ENCODE data around the gene CCNJL. TPM values are rescaled to one million over a fixed set of nuclear protein-coding genes. Genes with fewer than 3 reads are reported as not detected.
A peak's percentile ranks its signal among the peaks of the same experiment; 100 is the strongest.
"Not testable (repeated sequence)": the region's sequence is repeated elsewhere in the genome, so short reads cannot be mapped to it uniquely, and the experiment has no call there.

CCNJL gene
- polyA plus RNA-seq, 2 of the 4 experiments (the other 2 are of a cell fraction) = 7.4 to 16.2 TPM

DNA sequence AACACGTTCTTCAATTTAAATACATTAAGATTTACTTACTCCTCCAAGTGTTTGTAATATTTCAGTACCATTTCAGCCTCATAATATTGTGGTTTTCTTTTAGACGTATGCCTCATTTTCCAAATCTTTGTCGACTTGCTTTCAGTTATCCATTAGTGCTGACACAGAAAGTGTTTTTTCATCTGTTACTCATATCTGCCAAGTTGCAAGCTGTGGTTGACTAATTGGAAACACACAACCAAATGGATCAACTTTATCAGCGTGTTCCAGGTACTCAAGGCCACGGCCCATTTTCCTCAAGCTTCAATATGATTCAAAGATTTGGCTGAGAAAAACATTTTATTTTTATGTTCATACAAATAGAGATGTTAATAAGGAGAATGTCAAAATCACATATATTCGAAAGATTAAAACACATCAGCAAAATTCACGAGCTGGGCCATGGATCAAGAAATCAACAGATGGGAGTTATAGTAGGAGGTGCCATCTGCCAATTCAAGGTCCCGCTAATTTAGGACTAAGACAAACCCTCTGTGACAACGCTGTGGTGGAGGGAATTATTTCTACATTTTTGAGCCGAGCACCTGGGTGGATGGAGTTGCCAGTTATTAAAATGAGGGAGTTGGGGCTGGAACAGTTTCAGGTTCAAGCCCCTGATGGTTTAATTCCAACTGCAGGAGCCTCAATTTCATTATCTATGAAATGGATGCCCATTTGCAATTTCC, 27.2 kb upstream of the CCNJL start:
- ATAC-seq = no peak
- Histone ChIP-seq H3K4me2 (no peak overlapping the region), H3K9me3 (no peaks in the 10 kb centered on the region), H3K27ac (no peak overlapping the region), H3K4me1 (peaks cover 11% of the 10 kb centered on the region), H3K4me3 (no peak overlapping the region)
- no peak for DNase-seq (ENCODE audit: low read depth in 1 of 2, low spot score in 1 of 2)
- ChIA-PET POLR2A (no interaction called here), CTCF (interaction anchor here (0.6 to 1.5 kb wide), 2 partner anchors 12 to 185 kb away, joined by 3 to 4 read pairs; no protein-coding TSS in a partner anchor)
- TF ChIP-seq FOXS1 (CRISPR knock-in tag; IDR thresholded peaks at IDR 0.05) (no peak), POLR2AphosphoS2 (conservative IDR thresholded peaks at IDR 0.05; ENCODE audit: low read length) (no peak), RAD21 (conservative IDR thresholded peaks at IDR 0.05 in 1 of 2, IDR thresholded peaks at IDR 0.05 in 1 of 2) (no peak), KDM5A (IDR thresholded peaks at IDR 0.05) (no peak), JUN (IDR thresholded peaks at IDR 0.05) (no peak), CEBPB (IDR thresholded peaks at IDR 0.05) (no peak)
- TF ChIP-seq, protein P1, sequence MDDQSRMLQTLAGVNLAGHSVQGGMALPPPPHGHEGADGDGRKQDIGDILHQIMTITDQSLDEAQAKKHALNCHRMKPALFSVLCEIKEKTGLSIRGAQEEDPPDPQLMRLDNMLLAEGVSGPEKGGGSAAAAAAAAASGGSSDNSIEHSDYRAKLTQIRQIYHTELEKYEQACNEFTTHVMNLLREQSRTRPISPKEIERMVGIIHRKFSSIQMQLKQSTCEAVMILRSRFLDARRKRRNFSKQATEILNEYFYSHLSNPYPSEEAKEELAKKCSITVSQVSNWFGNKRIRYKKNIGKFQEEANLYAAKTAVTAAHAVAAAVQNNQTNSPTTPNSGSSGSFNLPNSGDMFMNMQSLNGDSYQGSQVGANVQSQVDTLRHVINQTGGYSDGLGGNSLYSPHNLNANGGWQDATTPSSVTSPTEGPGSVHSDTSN (IDR thresholded peaks at IDR 0.05) = no peak
- 82% methylated on average over 10 of the region's 10 CpGs for WGBS (ENCODE audit: missing lambda C conversion rate)
- FAIRE-seq = no peak

DNA sequence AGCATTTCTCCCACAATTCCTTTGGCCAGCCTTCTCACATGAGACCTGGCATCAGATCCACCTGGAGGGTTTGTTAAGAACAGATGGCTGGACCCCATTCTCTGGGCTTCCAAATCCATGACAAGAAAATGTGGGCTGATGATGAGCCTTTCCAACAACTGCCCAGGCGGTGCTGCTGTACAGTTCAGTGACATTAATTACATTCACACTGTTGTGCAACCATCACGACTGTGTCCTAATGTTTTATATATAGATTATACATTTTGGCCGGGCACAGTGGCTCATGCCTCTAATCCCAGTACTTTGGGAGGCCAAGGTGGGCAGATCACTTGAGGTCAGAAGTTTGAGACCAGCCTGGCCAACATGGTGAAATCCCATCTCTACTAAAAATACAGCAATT, 22.4 kb upstream of the CCNJL start:
- FAIRE-seq; ATAC-seq; H3K4me2 ChIP-seq; H3K4me3 ChIP-seq; H3K9me3 ChIP-seq; DNase-seq (ENCODE audit: low read depth in 1 of 2, low spot score in 1 of 2): not testable (repeated sequence)
- H3K27ac ChIP-seq = peak overlapping the region in 1 of 2 experiments; percentile 6; a peak in 2 of 6 replicates
- ChIA-PET CTCF (interaction anchor here (1.6 to 5.0 kb wide), 2 partner anchors 10 to 56 kb away, joined by 3 to 40 read pairs; no protein-coding TSS in a partner anchor), POLR2A (interaction anchor here (0.6 kb wide), 1 partner anchor 84 kb away, joined by 6 read pairs; the partner anchor contains the start of gene SLU7)
- H3K4me1 ChIP-seq = peaks cover 10% of the 10 kb centered on the region; the same call in 2 of the 3 replicates
- WGBS (ENCODE audit: missing lambda C conversion rate) = 69% methylated on average over 3 of the region's 3 CpGs

DNA sequence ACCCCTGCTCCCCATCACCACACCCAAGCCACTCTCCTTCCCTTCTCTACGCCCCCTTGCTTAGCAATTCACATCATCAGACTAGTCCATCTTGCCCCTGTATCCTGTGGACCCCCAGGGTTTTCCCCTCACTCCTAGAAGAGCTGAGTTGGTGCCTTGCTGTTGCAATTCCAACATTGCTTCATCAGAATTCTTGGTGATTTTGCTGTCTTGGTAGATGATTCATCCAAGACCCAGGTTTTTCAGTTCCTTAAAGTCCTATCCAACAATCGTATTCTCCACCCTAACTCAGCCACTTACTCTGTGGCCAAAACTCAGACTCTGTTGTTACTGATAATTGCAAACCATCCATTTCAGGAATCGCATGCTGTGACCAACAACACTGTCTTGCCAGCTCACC, 21.4 kb upstream of the CCNJL start:
- DNase-seq (ENCODE audit: low read depth in 1 of 2, low spot score in 1 of 2) (peak in 1 of 2 experiments; percentile 23), FAIRE-seq (no peak), ATAC-seq (peak; percentile 62 to 72; a peak in 4 of 6 replicates)
- TF ChIP-seq FOSL2 (IDR thresholded peaks at IDR 0.05) = no peak
- peak; percentile 52 for TF ChIP-seq FOSL2 (CRISPR knock-in tag; IDR thresholded peaks at IDR 0.05)
- TF ChIP-seq ZC3H11A (IDR thresholded peaks at IDR 0.05) = no peak
- peak; percentile 76 to 87 for TF ChIP-seq CEBPB (IDR thresholded peaks at IDR 0.05)
- TF ChIP-seq, protein P2, sequence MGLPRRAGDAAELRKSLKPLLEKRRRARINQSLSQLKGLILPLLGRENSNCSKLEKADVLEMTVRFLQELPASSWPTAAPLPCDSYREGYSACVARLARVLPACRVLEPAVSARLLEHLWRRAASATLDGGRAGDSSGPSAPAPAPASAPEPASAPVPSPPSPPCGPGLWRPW (IDR thresholded peaks at IDR 0.05) = peak; percentile 36; the same call in 1 of the 2 replicates
- Histone ChIP-seq H3K9me3 (no peaks in the 10 kb centered on the region), H3K27ac (peak overlapping the region; percentile 30 to 43; a peak in 4 of 6 replicates), H3K4me3 (no peak overlapping the region), H3K4me2 (peak overlapping the region; percentile 38), H3K4me1 (peaks cover 10% of the 10 kb centered on the region; the same call in 2 of the 3 replicates)
- POLR2A ChIA-PET = interaction anchor here (1.5 kb wide), 1 partner anchor 21 kb away, joined by 6 read pairs; the partner anchor contains the start of gene CCNJL
- WGBS (ENCODE audit: missing lambda C conversion rate) = 52% methylated on average over 3 of the region's 3 CpGs
- CTCF ChIA-PET = interaction anchor here (0.9 to 5.0 kb wide), 5 partner anchors 9 to 312 kb away, joined by 3 to 40 read pairs (median 3); partner anchors contain the start of gene CCNJL

DNA sequence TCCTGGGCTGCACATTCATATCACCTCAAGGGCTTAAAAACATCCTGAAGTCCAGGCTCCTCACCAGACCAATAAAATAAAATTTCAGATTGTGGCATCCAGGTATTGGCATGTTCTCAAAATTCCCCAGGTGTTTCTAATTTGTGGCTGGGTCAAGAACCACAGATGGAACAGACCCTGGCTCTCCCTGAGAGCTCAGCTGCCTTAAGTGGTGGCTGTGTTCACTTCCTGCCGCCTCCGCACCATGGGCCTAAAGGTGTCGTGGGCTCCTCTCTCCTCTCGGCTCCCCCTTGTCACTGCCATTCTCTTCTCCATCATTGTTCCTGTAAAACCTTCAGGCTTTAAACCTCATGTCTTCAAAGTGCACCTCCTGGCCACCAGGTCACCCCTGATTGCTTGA, 17.8 kb upstream of the CCNJL start:
- 90% methylated on average over 4 of the region's 4 CpGs for WGBS (ENCODE audit: missing lambda C conversion rate)
- ChIA-PET CTCF (interaction anchor here (0.6 to 2.4 kb wide), 3 partner anchors 13 to 93 kb away, joined by 3 to 10 read pairs (median 3); no protein-coding TSS in a partner anchor), POLR2A (no interaction called here)
- no peak for TF ChIP-seq RCOR1 (IDR thresholded peaks at IDR 0.05; ENCODE audit: low read depth, low read length)
- TF ChIP-seq, protein P3, sequence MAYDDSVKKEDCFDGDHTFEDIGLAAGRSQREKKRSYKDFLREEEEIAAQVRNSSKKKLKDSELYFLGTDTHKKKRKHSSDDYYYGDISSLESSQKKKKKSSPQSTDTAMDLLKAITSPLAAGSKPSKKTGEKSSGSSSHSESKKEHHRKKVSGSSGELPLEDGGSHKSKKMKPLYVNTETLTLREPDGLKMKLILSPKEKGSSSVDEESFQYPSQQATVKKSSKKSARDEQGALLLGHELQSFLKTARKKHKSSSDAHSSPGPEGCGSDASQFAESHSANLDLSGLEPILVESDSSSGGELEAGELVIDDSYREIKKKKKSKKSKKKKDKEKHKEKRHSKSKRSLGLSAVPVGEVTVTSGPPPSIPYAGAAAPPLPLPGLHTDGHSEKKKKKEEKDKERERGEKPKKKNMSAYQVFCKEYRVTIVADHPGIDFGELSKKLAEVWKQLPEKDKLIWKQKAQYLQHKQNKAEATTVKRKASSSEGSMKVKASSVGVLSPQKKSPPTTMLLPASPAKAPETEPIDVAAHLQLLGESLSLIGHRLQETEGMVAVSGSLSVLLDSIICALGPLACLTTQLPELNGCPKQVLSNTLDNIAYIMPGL (CRISPR knock-in tag; IDR thresholded peaks at IDR 0.05; ENCODE audit: borderline replicate concordance) = no peak
- Histone ChIP-seq H3K4me1 (peaks cover 15% of the 10 kb centered on the region; the same call in 2 of the 3 replicates), H3K9me3 (no peaks in the 10 kb centered on the region), H3K4me3 (no peak overlapping the region), H3K4me2 (no peak overlapping the region), H3K27ac (no peak overlapping the region)
- ATAC-seq (no peak), DNase-seq (ENCODE audit: low read depth in 1 of 2, low spot score in 1 of 2) (no peak), FAIRE-seq (no peak)

Data from A549 (cell line).